Stomach (tissue), 4 donors: ENCODE measurements around the gene TRAF3IP3.

Experiments used
- CTCF ChIP-seq, 7 experiments: fragments of 450-650 bp in 4 of 7; fragments of 200-600 bp in 3 of 7; sonication (generic) in 3 of 7; IDR thresholded peaks; one replicate each; pipeline ENCODE4 v1.5.1; 2016 to 2019; ENCODE audit warnings: antibody characterized with exemption in 7 of 7, control low read depth in 2 of 7, mild to moderate bottlenecking in 1 of 7
- EP300 ChIP-seq: sonication (generic); formaldehyde crosslinking; IDR thresholded peaks from one replicate; pipeline ENCODE4 v1.6.1; 2017; ENCODE audit warnings: antibody characterized with exemption
- POLR2A ChIP-seq, 4 donors: fragments of 450-650 bp; IDR thresholded peaks; one replicate each; pipeline ENCODE4 v1.6.1; 2016; ENCODE audit warnings: antibody characterized with exemption in 4 of 4, control low read depth in 2 of 4, mild to moderate bottlenecking in 1 of 4, moderate library complexity in 1 of 4
- POLR2AphosphoS5 ChIP-seq, 3 donors: sonication (generic); formaldehyde crosslinking; IDR thresholded peaks; one replicate each; pipeline ENCODE4 v1.6.1; 2016; ENCODE audit warnings: antibody characterized with exemption in 3 of 3

- no peak for TF ChIP-seq CTCF (IDR thresholded peaks at IDR 0.05)
- no peak for TF ChIP-seq POLR2A (IDR thresholded peaks at IDR 0.05)
- TF ChIP-seq POLR2AphosphoS5 (IDR thresholded peaks at IDR 0.05), result no peak
- TF ChIP-seq EP300, result no peak
These were observed 12.7 kb upstream of the TRAF3IP3 start for GRCh38 chr1:209743145-209743482.
